ENCODE results near the gene TMEM131. TPM values are rescaled to one million over a fixed set of nuclear protein-coding genes. Genes with fewer than 3 reads are reported as not detected.

TMEM131 gene
- total RNA-seq, 1 donor from 2014 or later: 31.7 TPM

- Mint-ChIP-seq H3K4me3 (ENCODE audit: unreplicated experiment) (no peak overlapping the region), H3K9me3 (ENCODE audit: unreplicated experiment) (no peaks in the 10 kb centered on the region), H3K27me3 (ENCODE audit: unreplicated experiment) (peaks cover 3% of the 10 kb centered on the region), H3K4me1 (ENCODE audit: unreplicated experiment) (peaks cover 7% of the 10 kb centered on the region), H3K27ac (ENCODE audit: unreplicated experiment) (no peak overlapping the region), H3K36me3 (ENCODE audit: low read depth, unreplicated experiment) (peaks cover 30% of the 10 kb centered on the region)
- no peak for DNase-seq (ENCODE audit: low spot score)
- TF ChIP-seq CTCF (IDR thresholded peaks at IDR 0.05; ENCODE audit: unreplicated experiment): no peak
Observed at GRCh38 chr2:97775074-97775473, 220.7 kb downstream of the TMEM131 start.

- peak; percentile 46 for TF ChIP-seq CTCF (IDR thresholded peaks at IDR 0.05; ENCODE audit: unreplicated experiment)
- Mint-ChIP-seq H3K27me3 (ENCODE audit: unreplicated experiment) (peaks cover 3% of the 10 kb centered on the region), H3K4me1 (ENCODE audit: unreplicated experiment) (peaks cover 7% of the 10 kb centered on the region), H3K4me3 (ENCODE audit: unreplicated experiment) (no peak overlapping the region), H3K36me3 (ENCODE audit: low read depth, unreplicated experiment) (peaks cover 30% of the 10 kb centered on the region), H3K27ac (ENCODE audit: unreplicated experiment) (peak overlapping the region; percentile 8), H3K9me3 (ENCODE audit: unreplicated experiment) (no peaks in the 10 kb centered on the region)
- DNase-seq (ENCODE audit: low spot score): peak; percentile 68
Observed at GRCh38 chr2:97774425-97774824, 221.3 kb downstream of the TMEM131 start.

GRCh38 chr2:97770445-97770844, 225.3 kb downstream of the TMEM131 start:
- Mint-ChIP-seq H3K36me3 (ENCODE audit: low read depth, unreplicated experiment) (peaks cover 24% of the 10 kb centered on the region), H3K4me3 (ENCODE audit: unreplicated experiment) (no peak overlapping the region), H3K27ac (ENCODE audit: unreplicated experiment) (no peak overlapping the region), H3K4me1 (ENCODE audit: unreplicated experiment) (peaks cover 7% of the 10 kb centered on the region), H3K9me3 (ENCODE audit: unreplicated experiment) (no peaks in the 10 kb centered on the region), H3K27me3 (ENCODE audit: unreplicated experiment) (no peaks in the 10 kb centered on the region)
- no peak for DNase-seq (ENCODE audit: low spot score)
- no peak for TF ChIP-seq CTCF (IDR thresholded peaks at IDR 0.05; ENCODE audit: unreplicated experiment)

- H3K27me3 Mint-ChIP-seq (ENCODE audit: unreplicated experiment): no peaks in the 10 kb centered on the region
- peaks cover 27% of the 10 kb centered on the region for H3K36me3 Mint-ChIP-seq (ENCODE audit: low read depth, unreplicated experiment)
- no peak for DNase-seq (ENCODE audit: low spot score)
- no peak overlapping the region for H3K27ac Mint-ChIP-seq (ENCODE audit: unreplicated experiment)
- H3K4me1 Mint-ChIP-seq (ENCODE audit: unreplicated experiment): peaks cover 7% of the 10 kb centered on the region
- H3K9me3 Mint-ChIP-seq (ENCODE audit: unreplicated experiment): no peaks in the 10 kb centered on the region
- no peak for TF ChIP-seq CTCF (IDR thresholded peaks at IDR 0.05; ENCODE audit: unreplicated experiment)
- H3K4me3 Mint-ChIP-seq (ENCODE audit: unreplicated experiment): no peak overlapping the region
Observed at GRCh38 chr2:97769711-97770110, 226.0 kb downstream of the TMEM131 start.

- no peak overlapping the region for H3K27ac Mint-ChIP-seq (ENCODE audit: unreplicated experiment)
- H3K9me3 Mint-ChIP-seq (ENCODE audit: unreplicated experiment): no peaks in the 10 kb centered on the region
- DNase-seq (ENCODE audit: low spot score): no peak
- no peak overlapping the region for H3K4me3 Mint-ChIP-seq (ENCODE audit: unreplicated experiment)
- H3K27me3 Mint-ChIP-seq (ENCODE audit: unreplicated experiment): no peaks in the 10 kb centered on the region
- H3K4me1 Mint-ChIP-seq (ENCODE audit: unreplicated experiment): peaks cover 3% of the 10 kb centered on the region
- H3K36me3 Mint-ChIP-seq (ENCODE audit: low read depth, unreplicated experiment): peaks cover 23% of the 10 kb centered on the region
- no peak for TF ChIP-seq CTCF (IDR thresholded peaks at IDR 0.05; ENCODE audit: unreplicated experiment)
Observed at GRCh38 chr2:97769308-97769707, 226.4 kb downstream of the TMEM131 start.
